Stomach (tissue), 4 donors: ENCODE measurements around the gene RAB3GAP2.

ENCODE experiments used
- CTCF ChIP-seq, 7 experiments: fragments of 450-650 bp in 4 of 7; fragments of 200-600 bp in 3 of 7; sonication (generic) in 3 of 7; IDR thresholded peaks; one replicate each; pipeline ENCODE4 v1.5.1; 2016 to 2019; ENCODE audit warnings: antibody characterized with exemption in 7 of 7, control low read depth in 2 of 7, mild to moderate bottlenecking in 1 of 7
- EP300 ChIP-seq: sonication (generic); formaldehyde crosslinking; IDR thresholded peaks from one replicate; pipeline ENCODE4 v1.6.1; 2017; ENCODE audit warnings: antibody characterized with exemption
- POLR2A ChIP-seq, 4 donors: fragments of 450-650 bp; IDR thresholded peaks; one replicate each; pipeline ENCODE4 v1.6.1; 2016; ENCODE audit warnings: antibody characterized with exemption in 4 of 4, control low read depth in 2 of 4, mild to moderate bottlenecking in 1 of 4, moderate library complexity in 1 of 4
- POLR2AphosphoS5 ChIP-seq, 3 donors: sonication (generic); formaldehyde crosslinking; IDR thresholded peaks; one replicate each; pipeline ENCODE4 v1.6.1; 2016; ENCODE audit warnings: antibody characterized with exemption in 3 of 3

GRCh38 chr1:220164116-220164515, 108.1 kb downstream of the RAB3GAP2 start:
- TF ChIP-seq POLR2AphosphoS5 (IDR thresholded peaks at IDR 0.05) (no peak), CTCF (IDR thresholded peaks at IDR 0.05) (no peak), POLR2A (IDR thresholded peaks at IDR 0.05) (no peak), EP300 (no peak)
